Measurements from ENCODE around the gene ERBB4.

DNA sequence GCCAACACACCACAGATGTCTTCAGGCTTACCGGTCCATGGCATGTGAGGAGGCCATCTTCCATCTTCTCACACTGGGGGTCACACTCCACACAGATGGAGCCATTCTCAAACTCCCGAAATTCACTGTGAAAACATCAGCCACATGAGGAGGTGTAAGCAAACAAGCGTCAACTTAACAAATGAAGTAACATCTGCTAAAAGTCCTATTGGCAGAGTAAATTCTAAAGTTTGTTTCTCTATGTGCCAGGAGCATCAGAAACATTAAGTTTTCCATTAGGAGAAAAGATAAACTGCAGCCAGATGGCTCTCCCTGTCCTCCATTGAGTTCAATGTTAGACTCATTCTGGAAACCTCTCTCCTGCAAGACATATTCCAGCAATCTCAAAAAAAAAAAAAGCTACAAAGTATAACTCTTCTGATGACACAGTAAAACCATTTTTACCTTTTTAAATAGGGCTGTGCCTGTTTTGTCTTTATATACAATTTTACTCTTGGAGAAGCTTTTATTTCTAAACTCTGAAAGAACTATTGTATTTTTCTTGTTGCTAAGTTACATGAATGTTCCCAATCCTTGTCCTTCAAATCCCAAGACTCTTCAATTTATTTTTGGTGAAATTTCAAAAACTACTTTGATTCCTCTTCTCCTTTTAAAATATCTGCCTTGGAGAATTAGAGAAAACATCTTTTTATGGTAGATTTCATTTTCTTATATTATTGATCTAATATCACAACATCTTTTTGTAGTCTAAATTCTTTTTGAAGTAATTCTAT, 865.3 kb downstream of the ERBB4 start:
- no peak for TF ChIP-seq POLR2A (IDR thresholded peaks at IDR 0.05)
- TF ChIP-seq, protein P1, sequence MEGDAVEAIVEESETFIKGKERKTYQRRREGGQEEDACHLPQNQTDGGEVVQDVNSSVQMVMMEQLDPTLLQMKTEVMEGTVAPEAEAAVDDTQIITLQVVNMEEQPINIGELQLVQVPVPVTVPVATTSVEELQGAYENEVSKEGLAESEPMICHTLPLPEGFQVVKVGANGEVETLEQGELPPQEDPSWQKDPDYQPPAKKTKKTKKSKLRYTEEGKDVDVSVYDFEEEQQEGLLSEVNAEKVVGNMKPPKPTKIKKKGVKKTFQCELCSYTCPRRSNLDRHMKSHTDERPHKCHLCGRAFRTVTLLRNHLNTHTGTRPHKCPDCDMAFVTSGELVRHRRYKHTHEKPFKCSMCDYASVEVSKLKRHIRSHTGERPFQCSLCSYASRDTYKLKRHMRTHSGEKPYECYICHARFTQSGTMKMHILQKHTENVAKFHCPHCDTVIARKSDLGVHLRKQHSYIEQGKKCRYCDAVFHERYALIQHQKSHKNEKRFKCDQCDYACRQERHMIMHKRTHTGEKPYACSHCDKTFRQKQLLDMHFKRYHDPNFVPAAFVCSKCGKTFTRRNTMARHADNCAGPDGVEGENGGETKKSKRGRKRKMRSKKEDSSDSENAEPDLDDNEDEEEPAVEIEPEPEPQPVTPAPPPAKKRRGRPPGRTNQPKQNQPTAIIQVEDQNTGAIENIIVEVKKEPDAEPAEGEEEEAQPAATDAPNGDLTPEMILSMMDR (IDR thresholded peaks at IDR 0.05), result no peak
